ENCODE measurements around the gene CCNH.

Gene CCNH

DNA sequence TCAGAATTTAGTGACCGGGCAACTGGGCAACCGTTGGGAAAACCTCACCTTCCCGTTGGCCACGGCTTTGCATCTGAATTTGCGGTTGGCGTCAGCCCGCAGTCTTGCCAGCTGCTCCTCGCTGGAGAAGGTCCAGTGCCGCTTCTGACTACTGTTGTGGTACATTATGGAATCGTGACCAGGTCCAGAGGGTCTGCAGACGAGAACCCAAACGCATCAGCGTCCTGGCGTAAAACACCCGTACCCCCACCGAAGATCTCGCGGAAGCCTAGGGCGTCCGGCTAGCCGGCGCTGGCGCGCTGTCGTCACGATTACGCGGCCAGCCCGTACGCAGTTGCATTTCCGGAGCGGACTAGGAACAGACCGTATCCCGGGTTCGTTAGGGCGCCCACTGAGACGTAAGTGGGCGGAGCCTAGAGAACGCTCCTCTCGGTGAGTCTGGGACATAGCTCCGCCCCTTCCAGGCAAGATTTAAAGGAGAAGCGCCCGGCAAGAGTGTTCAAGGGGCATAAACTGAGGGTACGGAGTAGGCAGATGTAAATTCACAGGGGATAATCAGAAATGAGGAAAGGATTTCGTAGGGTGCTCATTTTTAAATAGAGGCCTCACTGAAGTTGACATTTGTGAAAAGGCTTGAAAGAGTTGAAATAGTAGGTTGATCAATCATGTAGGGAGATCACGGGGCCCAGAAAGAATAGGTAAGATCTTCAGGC is at the start of gene CCNH:
Gene CCNH, minus strand, starts transcription at position 301 of the 713 bp plus-strand sequence. Its CDS starts 136 bp downstream, at position 165.
- H3K27ac ChIP-seq, result peak within 1 kb of the TSS; percentile 83
- TF ChIP-seq ZFX (IDR thresholded peaks at IDR 0.05; ENCODE audit: borderline replicate concordance) (no peak), CTCF (IDR thresholded peaks at IDR 0.05) (no peak)

GRCh38 chr5:87457706-87458105 is 45.0 kb upstream of the CCNH start:
- H3K27ac ChIP-seq, result no peak overlapping the region
- no peak for TF ChIP-seq ZFX (IDR thresholded peaks at IDR 0.05; ENCODE audit: borderline replicate concordance)
- TF ChIP-seq CTCF (IDR thresholded peaks at IDR 0.05), result no peak

GRCh38 chr5:87453801-87454200 is 41.1 kb upstream of the CCNH start:
- no peak overlapping the region for H3K27ac ChIP-seq
- TF ChIP-seq ZFX (IDR thresholded peaks at IDR 0.05; ENCODE audit: borderline replicate concordance), result no peak
- no peak for TF ChIP-seq CTCF (IDR thresholded peaks at IDR 0.05)

DNA sequence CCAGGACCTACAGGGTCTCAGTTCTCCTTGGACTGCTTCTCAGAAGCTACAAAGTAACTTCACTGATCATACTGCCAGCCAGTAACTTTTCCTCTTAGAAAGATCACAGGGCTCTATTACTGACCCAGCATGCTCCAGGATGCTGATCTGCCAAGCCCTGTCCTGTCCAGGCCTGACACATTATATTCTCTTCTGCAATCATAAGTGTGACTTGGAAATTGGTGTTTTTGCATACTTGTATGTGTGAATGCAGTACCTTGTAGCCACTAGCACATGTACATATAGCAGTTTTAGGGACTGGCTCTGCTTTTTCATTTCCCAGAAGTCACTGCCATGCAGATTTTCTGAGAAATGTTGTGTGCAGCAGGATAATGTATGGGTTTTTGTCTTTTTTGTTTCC is 40.1 kb upstream of the CCNH start:
- H3K27ac ChIP-seq, result peak overlapping the region; percentile 67
- TF ChIP-seq CTCF (IDR thresholded peaks at IDR 0.05) (no peak), ZFX (IDR thresholded peaks at IDR 0.05; ENCODE audit: borderline replicate concordance) (no peak)

GRCh38 chr5:87442419-87442818 is 29.7 kb upstream of the CCNH start:
- no peak overlapping the region for H3K27ac ChIP-seq
- TF ChIP-seq CTCF (IDR thresholded peaks at IDR 0.05) (no peak), ZFX (IDR thresholded peaks at IDR 0.05; ENCODE audit: borderline replicate concordance) (no peak)

DNA sequence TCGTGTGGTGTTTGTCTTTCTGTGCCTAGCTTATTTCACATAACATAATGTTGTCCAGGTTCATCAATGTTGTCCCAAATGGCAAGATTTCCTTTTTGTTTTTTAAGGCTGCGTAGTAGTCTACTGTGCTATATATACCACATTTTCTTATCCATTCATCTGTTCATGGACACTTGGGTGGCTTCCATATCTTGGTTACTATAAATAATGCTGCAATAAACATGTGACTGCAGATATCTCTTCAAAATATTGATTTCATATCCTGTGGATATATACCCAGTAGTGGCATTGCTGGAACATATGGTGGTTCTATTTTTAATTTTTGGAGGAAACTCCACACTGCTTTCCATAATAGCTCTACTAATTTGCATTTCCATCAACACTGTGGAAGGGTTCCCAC is 25.5 kb upstream of the CCNH start:
- no peak overlapping the region for H3K27ac ChIP-seq

More for the DNA sequence above, 25.5 kb upstream of the CCNH start:
- TF ChIP-seq CTCF (IDR thresholded peaks at IDR 0.05) (no peak), ZFX (IDR thresholded peaks at IDR 0.05; ENCODE audit: borderline replicate concordance) (no peak)
